ENCODE data around the gene NADK.

GRCh38 chr1:1781526-1781903 is 3.2 kb upstream of the NADK start:
- no peak for TF ChIP-seq CTCF (conservative IDR thresholded peaks at IDR 0.05)
- TF ChIP-seq ZFX (IDR thresholded peaks at IDR 0.05): no peak
